Body of pancreas (tissue), 4 donors: Measurements from ENCODE around the gene VAMP7.

Experiments
- CTCF ChIP-seq, 7 experiments: fragments of 450-650 bp in 4 of 7; fragments of 200-600 bp in 3 of 7; sonication (generic) in 3 of 7; IDR thresholded peaks; one replicate each; pipeline ENCODE4 v1.5.1; 2016 to 2019; ENCODE audit warnings: antibody characterized with exemption in 7 of 7
- POLR2A ChIP-seq, 3 donors: fragments of 450-650 bp; IDR thresholded peaks; one replicate each; pipeline ENCODE4 v1.6.1; 2016; ENCODE audit warnings: antibody characterized with exemption in 3 of 3, mild to moderate bottlenecking in 2 of 3

GRCh38 chrX:155874571-155875244 lies 6.4 kb upstream of the VAMP7 start:
- no peak for TF ChIP-seq CTCF (IDR thresholded peaks at IDR 0.05)
- TF ChIP-seq POLR2A (IDR thresholded peaks at IDR 0.05) = no peak
